Upper lobe of left lung (tissue), 6 donors: ENCODE measurements around the gene AHDC1. TPM values are rescaled to one million over a fixed set of nuclear protein-coding genes. Genes with fewer than 3 reads are reported as not detected.
A peak's percentile ranks its signal among the peaks of the same experiment; 100 is the strongest.

Experiments used
- ATAC-seq, 2 donors: fragments of 200-7000 bp; cut with Tn5 transposase; one replicate each; pipeline ENCODE4 v1.9.1; 2022; ENCODE audit warnings: mild to moderate bottlenecking in 2 of 2, moderate library complexity in 2 of 2; ENCODE audit not compliant: low FRiP score in 2 of 2
- DNase-seq, 2 donors: peaks; one replicate each; pipeline ENCODE4 v3.0.0-alpha.2; 2019 to 2020
- H3K27ac ChIP-seq, 4 donors: fragments of 200-600 bp; sonication (generic); one replicate each; pipeline ENCODE4 v1.5.1; 2016 to 2019
- H3K27me3 ChIP-seq, 4 donors: fragments of 200-600 bp; sonication (generic); one replicate each; pipeline ENCODE4 v1.5.1; 2017 to 2019
- H3K36me3 ChIP-seq, 4 donors: fragments of 200-600 bp; sonication (generic); one replicate each; pipeline ENCODE4 v1.5.1; 2016 to 2019
- H3K4me1 ChIP-seq, 4 donors: fragments of 200-600 bp; sonication (generic); one replicate each; pipeline ENCODE4 v1.5.1; 2018 to 2019
- H3K4me3 ChIP-seq, 4 donors: fragments of 200-600 bp; sonication (generic); one replicate each; pipeline ENCODE4 v1.5.1; 2017 to 2019; ENCODE audit warnings: mild to moderate bottlenecking in 2 of 4, moderate library complexity in 1 of 4
- H3K9me3 ChIP-seq, 4 donors: fragments of 200-600 bp; sonication (generic); one replicate each; pipeline ENCODE4 v1.5.1; 2018 to 2019
- EP300 ChIP-seq, 4 donors: sonication (generic); formaldehyde crosslinking; IDR thresholded peaks; one replicate each; pipeline ENCODE4 v1.5.1; 2017; ENCODE audit warnings: antibody characterized with exemption in 4 of 4, control low read depth in 2 of 4
- POLR2A ChIP-seq, 4 donors: fragments of 450-650 bp; IDR thresholded peaks; one replicate each; pipeline ENCODE4 v1.5.1; 2016 to 2017; ENCODE audit warnings: antibody characterized with exemption in 4 of 4, mild to moderate bottlenecking in 2 of 4
- POLR2AphosphoS5 ChIP-seq, 2 donors: sonication (generic); formaldehyde crosslinking; IDR thresholded peaks; one replicate each; pipeline ENCODE4 v1.5.1; 2017; ENCODE audit warnings: antibody characterized with exemption in 2 of 2
- WGBS, 2 donors: methylation state at CpG; one replicate each; pipeline ENCODE4 v1.1.5; 2017 to 2018; 5-methylcytosine and 5-hydroxymethylcytosine counted together
- total RNA-seq, 6 donors: library from RNA; depleted of rRNA in 4 of 6; stranded (reverse); fragments of >200 nt in 4 of 6; gene quantifications; one replicate each; pipeline versions ENCODE4 v1.1.0 to v1.2.1, GENCODE V29; 2016 to 2021
- TF ChIP-seq, protein P1 (sequence below), 6 experiments: fragments of 450-650 bp in 4 of 6; fragments of 200-600 bp in 2 of 6; sonication (generic) in 2 of 6; IDR thresholded peaks; one replicate each; pipeline ENCODE4 v1.5.1; 2016 to 2019; ENCODE audit warnings: antibody characterized with exemption in 6 of 6
- donor health status: DM: no; HTN: no; CAD: no; lungs with moderate emphysema.
- donor health status: DM: no; HTN: yes; CAD: no; lungs with severe emphysema.

Gene AHDC1
- total RNA-seq, 6 donors from 2014 or later, result 10.8 to 43.4 (median 26.2) TPM

GRCh38 chr1:27544834-27545233 lies 59.1 kb downstream of the AHDC1 start:
- 78 to 81% methylated on average over 7 of the region's 7 CpGs for WGBS, 2 donors
- Histone ChIP-seq H3K4me1 (peaks cover 13 to 48% (median 31%) of the 10 kb centered on the region in 4 donors), H3K9me3 (no peaks in the 10 kb centered on the region), H3K27me3 (no peaks in the 10 kb centered on the region), H3K27ac (peak overlapping the region; percentile 31 to 64 (median 64)), H3K36me3 (peaks cover 0 to 43% (median 27%) of the 10 kb centered on the region in 4 donors), H3K4me3 (no peak overlapping the region)
- no peak for TF ChIP-seq EP300 (IDR thresholded peaks at IDR 0.05)
- TF ChIP-seq, protein P1, sequence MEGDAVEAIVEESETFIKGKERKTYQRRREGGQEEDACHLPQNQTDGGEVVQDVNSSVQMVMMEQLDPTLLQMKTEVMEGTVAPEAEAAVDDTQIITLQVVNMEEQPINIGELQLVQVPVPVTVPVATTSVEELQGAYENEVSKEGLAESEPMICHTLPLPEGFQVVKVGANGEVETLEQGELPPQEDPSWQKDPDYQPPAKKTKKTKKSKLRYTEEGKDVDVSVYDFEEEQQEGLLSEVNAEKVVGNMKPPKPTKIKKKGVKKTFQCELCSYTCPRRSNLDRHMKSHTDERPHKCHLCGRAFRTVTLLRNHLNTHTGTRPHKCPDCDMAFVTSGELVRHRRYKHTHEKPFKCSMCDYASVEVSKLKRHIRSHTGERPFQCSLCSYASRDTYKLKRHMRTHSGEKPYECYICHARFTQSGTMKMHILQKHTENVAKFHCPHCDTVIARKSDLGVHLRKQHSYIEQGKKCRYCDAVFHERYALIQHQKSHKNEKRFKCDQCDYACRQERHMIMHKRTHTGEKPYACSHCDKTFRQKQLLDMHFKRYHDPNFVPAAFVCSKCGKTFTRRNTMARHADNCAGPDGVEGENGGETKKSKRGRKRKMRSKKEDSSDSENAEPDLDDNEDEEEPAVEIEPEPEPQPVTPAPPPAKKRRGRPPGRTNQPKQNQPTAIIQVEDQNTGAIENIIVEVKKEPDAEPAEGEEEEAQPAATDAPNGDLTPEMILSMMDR (IDR thresholded peaks at IDR 0.05), result no peak
- TF ChIP-seq POLR2A (IDR thresholded peaks at IDR 0.05), result no peak
- TF ChIP-seq POLR2AphosphoS5 (IDR thresholded peaks at IDR 0.05), result no peak
- ATAC-seq (peak in 1 of 2 donors; percentile 9), DNase-seq (no peak)

- Histone ChIP-seq H3K27me3 (no peaks in the 10 kb centered on the region), H3K4me1 (peaks cover 13 to 52% (median 34%) of the 10 kb centered on the region in 4 donors), H3K4me3 (no peak overlapping the region), H3K9me3 (no peaks in the 10 kb centered on the region), H3K36me3 (peaks cover 0 to 28% (median 14%) of the 10 kb centered on the region in 4 donors), H3K27ac (peak overlapping the region; percentile 58 to 82 (median 68))
- 87 to 91% methylated on average over 6 of the region's 6 CpGs for WGBS, 2 donors
- DNase-seq, result no peak
- TF ChIP-seq POLR2AphosphoS5 (IDR thresholded peaks at IDR 0.05) (no peak), POLR2A (IDR thresholded peaks at IDR 0.05) (no peak), EP300 (IDR thresholded peaks at IDR 0.05) (no peak)
- TF ChIP-seq, protein P1 (IDR thresholded peaks at IDR 0.05), result no peak
- ATAC-seq, result no peak
These were observed 60.7 kb downstream of the AHDC1 start for GRCh38 chr1:27543284-27543683.

DNA sequence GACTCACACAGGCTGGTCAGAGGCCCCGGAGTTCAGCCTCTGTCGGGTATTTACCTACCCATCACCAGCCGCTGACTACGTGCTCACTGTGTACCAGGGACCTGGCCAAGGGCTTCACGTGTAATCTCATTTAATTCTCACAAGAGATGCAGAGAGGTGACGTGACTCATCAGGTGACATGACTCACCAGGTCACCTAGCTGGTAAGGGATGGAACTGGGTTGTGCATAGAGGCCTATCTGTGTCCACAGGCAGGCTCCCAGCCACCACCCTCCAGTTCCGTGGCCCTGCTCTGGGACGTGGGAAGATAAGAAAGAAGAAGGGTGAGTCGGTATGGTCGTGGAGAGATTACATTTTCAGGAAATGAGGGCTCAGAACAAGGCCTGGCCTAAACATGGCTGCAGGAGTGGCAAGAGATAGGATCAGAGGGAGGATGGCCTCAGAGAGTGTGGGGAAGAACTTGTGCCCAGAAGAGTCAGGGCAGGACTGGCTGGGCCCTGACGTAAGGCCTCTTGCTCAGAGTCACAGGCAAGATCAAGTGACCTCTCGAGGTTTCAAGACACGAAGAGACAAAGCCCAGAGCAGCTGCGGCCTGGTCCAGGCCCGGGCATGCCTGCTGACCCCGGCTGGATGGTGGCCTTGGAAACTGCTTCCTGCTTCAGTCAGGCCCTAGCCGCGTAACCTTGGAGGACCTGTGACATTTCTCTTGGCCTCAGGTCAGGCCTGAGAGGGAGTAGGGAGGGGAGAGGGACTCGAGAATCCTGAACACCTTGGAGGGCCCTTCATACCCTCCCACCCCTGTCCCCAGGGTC lies 61.3 kb downstream of the AHDC1 start:
- ATAC-seq (peak; percentile 31 to 76), DNase-seq (peak; percentile 69 to 81)
- no peaks in the 10 kb centered on the region for H3K27me3 ChIP-seq
- WGBS, 2 donors, result 55 to 62% methylated on average over 12 to 19 of the region's 19 CpGs
- peaks cover 0 to 22% (median 8%) of the 10 kb centered on the region in 4 donors for H3K36me3 ChIP-seq
- H3K4me3 ChIP-seq, result no peak overlapping the region
- TF ChIP-seq POLR2A (IDR thresholded peaks at IDR 0.05) (no peak), EP300 (IDR thresholded peaks at IDR 0.05) (no peak), POLR2AphosphoS5 (IDR thresholded peaks at IDR 0.05) (peak; percentile 4 to 11)
- TF ChIP-seq, protein P1 (IDR thresholded peaks at IDR 0.05), result no peak
- H3K9me3 ChIP-seq, result no peaks in the 10 kb centered on the region
- peaks cover 13 to 52% (median 35%) of the 10 kb centered on the region in 4 donors for H3K4me1 ChIP-seq
- H3K27ac ChIP-seq, result peak overlapping the region; percentile 58 to 82 (median 68)

DNA sequence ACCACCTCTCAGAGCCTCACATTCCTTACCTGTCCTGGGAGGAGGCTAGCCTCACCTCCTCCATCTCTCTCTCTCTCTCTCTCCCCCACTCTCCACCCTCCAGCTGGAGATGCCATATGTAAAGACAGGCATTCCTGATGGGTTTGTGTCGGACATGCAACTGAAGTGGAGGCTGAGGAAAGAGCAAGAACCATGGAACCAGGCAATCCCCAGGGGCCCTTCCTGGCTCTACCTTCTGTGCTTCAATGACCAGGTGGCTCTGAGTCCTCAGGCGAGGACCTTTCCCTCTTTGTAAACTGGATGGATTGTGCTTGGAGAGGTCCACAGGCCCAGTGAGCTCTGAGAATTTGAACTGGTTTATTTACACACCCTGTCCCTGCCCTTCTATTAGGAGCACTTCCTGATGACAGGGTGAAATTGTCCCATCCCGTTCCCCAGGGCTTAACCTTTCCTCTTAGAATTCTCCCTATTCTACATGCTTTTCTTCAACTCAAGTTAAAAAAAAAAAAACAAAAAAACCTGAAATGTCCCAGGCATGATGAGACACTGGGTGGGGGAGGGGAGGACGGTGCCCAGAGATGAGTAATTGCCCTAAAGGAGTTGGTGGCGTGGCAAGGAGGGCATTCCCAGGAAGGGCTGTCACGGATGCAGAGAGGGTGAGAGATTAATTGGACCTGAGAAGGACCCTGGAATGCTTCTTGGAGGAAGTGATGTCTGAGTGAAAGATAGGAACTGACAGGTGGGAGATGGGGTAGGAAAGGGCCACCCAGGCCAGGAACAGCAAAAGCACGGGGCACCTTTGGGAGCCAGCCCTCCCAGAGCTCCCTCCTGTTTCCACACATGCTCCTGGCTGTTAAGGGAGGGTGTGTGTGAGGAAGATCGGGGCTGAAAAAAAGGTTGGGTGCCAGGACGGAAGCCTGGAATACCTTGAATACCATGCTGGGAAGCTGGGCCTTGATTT lies 63.8 kb downstream of the AHDC1 start:
- Histone ChIP-seq H3K27me3 (no peaks in the 10 kb centered on the region), H3K36me3 (peaks cover 0 to 14% (median 2%) of the 10 kb centered on the region in 4 donors), H3K4me1 (peaks cover 20 to 41% (median 38%) of the 10 kb centered on the region in 4 donors), H3K9me3 (no peaks in the 10 kb centered on the region), H3K4me3 (no peak overlapping the region), H3K27ac (peak overlapping the region in 1 of 4 donors; percentile 42)
- ATAC-seq (no peak), DNase-seq (no peak)
- TF ChIP-seq, protein P1 (IDR thresholded peaks at IDR 0.05), result no peak
- TF ChIP-seq EP300 (IDR thresholded peaks at IDR 0.05), result no peak
- no peak for TF ChIP-seq POLR2AphosphoS5 (IDR thresholded peaks at IDR 0.05)
- no peak for TF ChIP-seq POLR2A (IDR thresholded peaks at IDR 0.05)
- 70 to 78% methylated on average over 9 of the region's 9 CpGs for WGBS, 2 donors
